ENCODE data around the gene NUP85.
"Not testable (repeated sequence)": the region's sequence is repeated elsewhere in the genome, so short reads cannot be mapped to it uniquely, and the experiment has no call there.

NUP85 gene

GRCh38 chr17:75205793-75206163 is 299 bp downstream of the NUP85 start:
- DNase-seq (ENCODE audit: extremely low read depth, low read depth), result no peak
- TF ChIP-seq CTCF (IDR thresholded peaks at IDR 0.05; ENCODE audit: low read depth, low read length), result no peak

GRCh38 chr17:75207050-75207407 is 1.6 kb downstream of the NUP85 start:
- DNase-seq (ENCODE audit: extremely low read depth, low read depth), result not testable (repeated sequence)

- DNase-seq (ENCODE audit: extremely low read depth, low read depth), result no peak
- no peak for TF ChIP-seq CTCF (IDR thresholded peaks at IDR 0.05; ENCODE audit: low read depth, low read length)
Measured at GRCh38 chr17:75207760-75208159, 2.3 kb downstream of the NUP85 start.

GRCh38 chr17:75208161-75208560 is 2.7 kb downstream of the NUP85 start:
- no peak for TF ChIP-seq CTCF (IDR thresholded peaks at IDR 0.05; ENCODE audit: low read depth, low read length)
- no peak for DNase-seq (ENCODE audit: extremely low read depth, low read depth)

GRCh38 chr17:75209061-75209460 is 3.6 kb downstream of the NUP85 start:
- DNase-seq (ENCODE audit: extremely low read depth, low read depth), result no peak
- TF ChIP-seq CTCF (IDR thresholded peaks at IDR 0.05; ENCODE audit: low read depth, low read length), result no peak

- no peak for TF ChIP-seq CTCF (IDR thresholded peaks at IDR 0.05; ENCODE audit: low read depth, low read length)
- DNase-seq (ENCODE audit: extremely low read depth, low read depth), result no peak
Measured at GRCh38 chr17:75218131-75218530, 12.7 kb downstream of the NUP85 start.

GRCh38 chr17:75219815-75220214 is 14.3 kb downstream of the NUP85 start:
- DNase-seq (ENCODE audit: extremely low read depth, low read depth), result no peak
- TF ChIP-seq CTCF (IDR thresholded peaks at IDR 0.05; ENCODE audit: low read depth, low read length), result no peak

GRCh38 chr17:75225016-75225415 is 19.5 kb downstream of the NUP85 start:
- DNase-seq (ENCODE audit: extremely low read depth, low read depth), result no peak

More at GRCh38 chr17:75225016-75225415, 19.5 kb downstream of the NUP85 start:
- no peak for TF ChIP-seq CTCF (IDR thresholded peaks at IDR 0.05; ENCODE audit: low read depth, low read length)

Measured in AG09319 (cell line).